Neural cell (in vitro differentiated cells): Measurements from ENCODE around the gene DPP10.

Source experiments
- EZH2 ChIP-seq: fragments of 200-600, 300-800 bp; shearing (Covaris generic), sonication (generic); IDR thresholded peaks from 2 replicates; pipeline ENCODE4 v1.6.1; 2014; ENCODE audit warnings: antibody characterized with exemption, low read length, borderline replicate concordance, mild to moderate bottlenecking; ENCODE audit not compliant: insufficient read depth, poor library complexity, severe bottlenecking
- POLR2AphosphoS5 ChIP-seq: IDR thresholded peaks from 2 replicates; pipeline ENCODE4 v1.6.1; 2012
- SMC3 ChIP-seq: fragments of 450-650 bp; conservative IDR thresholded peaks from 2 replicates; pipeline ENCODE4 v1.6.1; 2014; ENCODE audit warnings: antibody characterized with exemption, mild to moderate bottlenecking, moderate library complexity; ENCODE audit not compliant: poor library complexity
- TAF1 ChIP-seq: IDR thresholded peaks from 2 replicates; pipeline ENCODE4 v1.6.1; 2012; ENCODE audit warnings: low read depth
- TF ChIP-seq, protein P1 (sequence below): fragments of 450-650 bp; IDR thresholded peaks from 2 replicates; pipeline ENCODE4 v1.5.1; 2014; ENCODE audit warnings: antibody characterized with exemption, mild to moderate bottlenecking, moderate library complexity; ENCODE audit not compliant: poor library complexity, severe bottlenecking

DNA sequence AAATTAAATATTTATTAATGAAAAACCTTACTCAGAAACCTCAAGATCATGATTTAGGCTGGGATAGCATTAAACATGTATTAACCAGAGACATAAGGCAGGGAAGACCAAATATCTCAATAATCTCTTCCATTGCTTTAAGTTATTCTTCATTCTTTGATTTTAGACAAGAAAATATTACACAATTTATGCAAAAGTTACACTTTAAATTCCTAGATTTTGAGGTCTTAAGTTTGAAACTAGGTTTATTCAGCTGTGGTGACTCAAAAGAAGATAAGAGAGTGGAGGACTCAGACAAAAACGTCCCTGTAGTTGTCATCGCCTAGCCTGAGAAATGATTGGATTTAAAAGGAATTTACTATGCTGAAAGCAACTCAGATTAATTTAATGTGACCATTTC lies 1110.3 kb downstream of the DPP10 start:
- TF ChIP-seq, protein P1, sequence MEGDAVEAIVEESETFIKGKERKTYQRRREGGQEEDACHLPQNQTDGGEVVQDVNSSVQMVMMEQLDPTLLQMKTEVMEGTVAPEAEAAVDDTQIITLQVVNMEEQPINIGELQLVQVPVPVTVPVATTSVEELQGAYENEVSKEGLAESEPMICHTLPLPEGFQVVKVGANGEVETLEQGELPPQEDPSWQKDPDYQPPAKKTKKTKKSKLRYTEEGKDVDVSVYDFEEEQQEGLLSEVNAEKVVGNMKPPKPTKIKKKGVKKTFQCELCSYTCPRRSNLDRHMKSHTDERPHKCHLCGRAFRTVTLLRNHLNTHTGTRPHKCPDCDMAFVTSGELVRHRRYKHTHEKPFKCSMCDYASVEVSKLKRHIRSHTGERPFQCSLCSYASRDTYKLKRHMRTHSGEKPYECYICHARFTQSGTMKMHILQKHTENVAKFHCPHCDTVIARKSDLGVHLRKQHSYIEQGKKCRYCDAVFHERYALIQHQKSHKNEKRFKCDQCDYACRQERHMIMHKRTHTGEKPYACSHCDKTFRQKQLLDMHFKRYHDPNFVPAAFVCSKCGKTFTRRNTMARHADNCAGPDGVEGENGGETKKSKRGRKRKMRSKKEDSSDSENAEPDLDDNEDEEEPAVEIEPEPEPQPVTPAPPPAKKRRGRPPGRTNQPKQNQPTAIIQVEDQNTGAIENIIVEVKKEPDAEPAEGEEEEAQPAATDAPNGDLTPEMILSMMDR, result no peak
- TF ChIP-seq POLR2AphosphoS5 (no peak), TAF1 (no peak), SMC3 (no peak), EZH2 (no peak)
